WTC11 (cell line): ENCODE data around the gene DNAAF5.

Experiments used
- CTCF ChIP-seq: fragments of 200-600 bp; IDR thresholded peaks from 2 replicates; pipeline ENCODE4 v1.8.0; 2022; ENCODE audit warnings: antibody characterized with exemption
- NFE2L1 ChIP-seq: sonication (generic); formaldehyde crosslinking; IDR thresholded peaks from 2 replicates; pipeline ENCODE4 v1.8.1; 2023; ENCODE audit warnings: missing genetic modification reagents

GRCh38 chr7:714251-714671, 12.2 kb upstream of the DNAAF5 start:
- TF ChIP-seq CTCF (no peak), NFE2L1 (CRISPR knock-in tag) (no peak)
